HepG2 (cell line): Measurements from ENCODE around the gene DAAM1. TPM values are rescaled to one million over a fixed set of nuclear protein-coding genes. Genes with fewer than 3 reads are reported as not detected.

Experiments used
- ATAC-seq: fragments of 200-7000 bp; cut with Tn5 transposase; 3 replicates; pipeline ENCODE4 v1.9.1; 2020; ENCODE audit warnings: mild to moderate bottlenecking, moderate library complexity
- BruUV-seq: library from RNA; stranded (reverse); fragments of 400-500 nt; replicated peaks from 2 replicates; lab custom pipeline; 2021; lab: Mats Ljungman, UMichigan
- CTCF ChIA-PET: fragments of 300-600 bp; formaldehyde crosslinking; extraction: SDS; loops from one replicate; lab custom pipeline; 2021; ENCODE audit warnings: low total read pairs, inconsistent platforms, low intra/inter-chr PET ratio; lab: Yijun Ruan, JAX
- POLR2A ChIA-PET: fragments of 350-600 bp; sonication (Branson Sonifier 250); formaldehyde crosslinking; loops from one replicate; lab custom pipeline; 2020; ENCODE audit warnings: antibody characterized with exemption, inconsistent platforms; lab: Yijun Ruan, JAX
- DNase-seq: peaks from one replicate; pipeline ENCODE4 v3.0.0-alpha.2; 2015; ENCODE audit warnings: low spot score
- FAIRE-seq: peaks from 3 replicates; lab custom pipeline; 2011; peaks lifted over from hg19 to GRCh38; lab: Jason Lieb, UNC
- H2AFZ ChIP-seq: one replicate; pipeline ENCODE4 v1.6.1; 2011; ENCODE audit warnings: low read length, inconsistent platforms
- H3K27ac ChIP-seq: fragments of 300-600 bp; 3 replicates; pipeline ENCODE4 v1.8.0; 2011; ENCODE audit warnings: mixed run types, mild to moderate bottlenecking, mixed read lengths, low read length, inconsistent platforms; ENCODE audit not compliant: insufficient read depth; ENCODE audit errors: extremely low read length
- H3K27me3 ChIP-seq, 2 experiments: fragments of 200-600 bp in 1 of 2; 2 replicates in 1 of 2; 3 replicates in 1 of 2; pipeline versions ENCODE4 v1.6.0 to v1.8.0; 2011; ENCODE audit warnings: low read length in 2 of 2, mild to moderate bottlenecking in 2 of 2, moderate library complexity in 2 of 2, inconsistent platforms in 1 of 2; ENCODE audit not compliant: insufficient read depth in 2 of 2, control insufficient read depth in 1 of 2
- H3K36me3 ChIP-seq, 2 experiments: fragments of 200-600 bp in 1 of 2; replicated peaks in 1 of 2; 2 replicates in 1 of 2; 3 replicates in 1 of 2; pipeline versions ENCODE4 v1.5.1 to v1.8.0; 2011; ENCODE audit warnings: low read length in 2 of 2, inconsistent platforms in 1 of 2; ENCODE audit not compliant: insufficient read depth in 2 of 2, control insufficient read depth in 1 of 2
- H3K4me1 ChIP-seq: 2 replicates; pipeline ENCODE4 v1.5.1; 2012; ENCODE audit warnings: low read length, inconsistent platforms; ENCODE audit not compliant: insufficient read depth
- H3K4me2 ChIP-seq: 2 replicates; pipeline ENCODE4 v1.6.0; 2011; ENCODE audit warnings: low read depth, low read length, inconsistent platforms
- H3K4me3 ChIP-seq, 3 experiments: fragments of 200-600 bp in 1 of 3; sonication (generic), shearing (Covaris generic) in 1 of 3; replicated peaks in 1 of 3; 2 replicates each; pipeline ENCODE4 v1.5.1; 2011 to 2016; ENCODE audit warnings: low read length in 3 of 3, inconsistent platforms in 2 of 3, low read depth in 2 of 3, mild to moderate bottlenecking in 2 of 3, control low read depth in 1 of 3, mixed read lengths in 1 of 3; ENCODE audit not compliant: insufficient read depth in 1 of 3
- H3K79me2 ChIP-seq: one replicate; pipeline ENCODE4 v1.6.1; 2011; ENCODE audit warnings: low read length, inconsistent platforms; ENCODE audit not compliant: insufficient read depth
- H3K9ac ChIP-seq: 2 replicates; pipeline ENCODE4 v1.6.0; 2011; ENCODE audit warnings: mild to moderate bottlenecking, low read depth, low read length, inconsistent platforms; ENCODE audit not compliant: insufficient read depth
- H3K9me3 ChIP-seq: 2 replicates; pipeline ENCODE4 v1.5.1; 2012; ENCODE audit warnings: mild to moderate bottlenecking, low read length
- H4K20me1 ChIP-seq: 2 replicates; pipeline ENCODE4 v1.6.0; 2011; ENCODE audit warnings: inconsistent platforms, mild to moderate bottlenecking, low read length, moderate library complexity; ENCODE audit not compliant: insufficient read depth
- ARHGAP35 ChIP-seq: sonication (generic); formaldehyde crosslinking; IDR thresholded peaks from 2 replicates; pipeline ENCODE4 v1.9.0; 2022; ENCODE audit warnings: mild to moderate bottlenecking, inconsistent platforms, moderate library complexity, missing genetic modification reagents, borderline replicate concordance
- FOXM1 ChIP-seq: sonication (generic); formaldehyde crosslinking; IDR thresholded peaks from 2 replicates; pipeline ENCODE4 v1.5.0; 2020; ENCODE audit warnings: missing genetic modification reagents
- FOXP4 ChIP-seq: sonication (generic); formaldehyde crosslinking; IDR thresholded peaks from 2 replicates; pipeline ENCODE4 v1.4.0; 2020; ENCODE audit warnings: missing genetic modification reagents
- IRF9 ChIP-seq: sonication (generic); formaldehyde crosslinking; IDR thresholded peaks from 2 replicates; pipeline ENCODE4 v1.8.0; 2022; ENCODE audit warnings: missing genetic modification reagents, mild to moderate bottlenecking, borderline replicate concordance
- MNT ChIP-seq: fragments of 450-650 bp; IDR thresholded peaks from 2 replicates; pipeline ENCODE4 v1.6.1; 2016
- RFX1 ChIP-seq: fragments of 450-650 bp; IDR thresholded peaks from 2 replicates; pipeline ENCODE4 v1.6.1; 2017
- SAFB2 ChIP-seq: sonication (generic); formaldehyde crosslinking; IDR thresholded peaks from 2 replicates; pipeline ENCODE4 v1.5.1; 2020; ENCODE audit warnings: missing genetic modification reagents, low read depth, mild to moderate bottlenecking, borderline replicate concordance
- SNAPC5 ChIP-seq: sonication (generic); formaldehyde crosslinking; IDR thresholded peaks from 2 replicates; pipeline ENCODE4 v1.8.1; 2023; ENCODE audit warnings: mild to moderate bottlenecking, missing genetic modification reagents, borderline replicate concordance
- TGIF2 ChIP-seq: IDR thresholded peaks from 2 replicates; pipeline ENCODE4 v1.6.1; 2016; ENCODE audit warnings: control low read depth, missing compliant biosample characterization
- TIGD3 ChIP-seq: sonication (generic); formaldehyde crosslinking; IDR thresholded peaks from 2 replicates; pipeline ENCODE4 v1.5.1; 2020; ENCODE audit warnings: mild to moderate bottlenecking, missing genetic modification reagents, borderline replicate concordance
- ZFP82 ChIP-seq: sonication (generic); formaldehyde crosslinking; IDR thresholded peaks from 2 replicates; pipeline ENCODE4 v1.5.1; 2020; ENCODE audit warnings: mild to moderate bottlenecking, missing genetic modification reagents, borderline replicate concordance
- ZNF282 ChIP-seq: fragments of 450-650 bp; IDR thresholded peaks from 2 replicates; pipeline ENCODE4 v1.6.1; 2018; ENCODE audit not compliant: partially characterized antibody
- ZNF3 ChIP-seq: IDR thresholded peaks from 2 replicates; pipeline ENCODE4 v1.7.0; 2017; ENCODE audit warnings: inconsistent platforms
- ZNF549 ChIP-seq: sonication (generic); formaldehyde crosslinking; IDR thresholded peaks from 2 replicates; pipeline ENCODE4 v1.5.0; 2020; ENCODE audit warnings: missing genetic modification reagents
- ZNF552 ChIP-seq: sonication (generic); formaldehyde crosslinking; IDR thresholded peaks from 2 replicates; pipeline ENCODE4 v1.9.0; 2022; ENCODE audit warnings: missing genetic modification reagents, mild to moderate bottlenecking, borderline replicate concordance
- ZNF556 ChIP-seq: sonication (generic); formaldehyde crosslinking; IDR thresholded peaks from 2 replicates; pipeline ENCODE4 v1.4.0; 2020; ENCODE audit warnings: mild to moderate bottlenecking, missing genetic modification reagents, borderline replicate concordance
- ZNF572 ChIP-seq: sonication (generic); formaldehyde crosslinking; IDR thresholded peaks from 2 replicates; pipeline ENCODE4 v1.5.1; 2020; ENCODE audit warnings: mild to moderate bottlenecking, missing genetic modification reagents
- ZSCAN31 ChIP-seq: sonication (generic); formaldehyde crosslinking; IDR thresholded peaks from 2 replicates; pipeline ENCODE4 v1.5.0; 2020; ENCODE audit warnings: low read depth, mild to moderate bottlenecking, missing genetic modification reagents
- whole genome bisulfite sequencing: methylation state at CpG from one replicate; pipeline ENCODE4 v1.1.6; 2017; ENCODE audit warnings: low lambda C conversion rate; 5-methylcytosine and 5-hydroxymethylcytosine counted together
- in situ Hi-C: cut with HindIII; loops from 2 replicates; pipeline ENCODE4 v1.10.0; 2017; ENCODE audit warnings: low pct_unique_long_range_greater_than_20kb; ENCODE audit not compliant: extremely low pct_ligation_motif_present
- intact Hi-C: fragments of 100-400 bp; cut with micrococcal nuclease; formaldehyde crosslinking; loops from one replicate; pipeline ENCODE4 v1.10.0; 2022; ENCODE audit not compliant: unreplicated experiment
- polyA plus RNA-seq, 8 experiments: library from polyadenylated mRNA; depleted of rRNA in 3 of 8; stranded (reverse) in 7 of 8; unstranded in 1 of 8; fragments of >200 nt; fragmentation: Illumina TruSeq in 4 of 8; extraction: Trizol in 4 of 8; gene quantifications; 2 replicates each; pipeline versions ENCODE4 v1.2.1 to v1.2.3, GENCODE V29; 2011 to 2016; ENCODE audit warnings: low read depth in 4 of 8, missing spikeins in 1 of 8, mixed read lengths in 1 of 8; ENCODE audit not compliant: insufficient read depth in 1 of 8
- total RNA-seq, 5 experiments: library from RNA; depleted of rRNA; stranded (reverse); fragments of >200 nt; fragmentation: Illumina TruSeq; extraction: Trizol; gene quantifications; 2 replicates each; pipeline ENCODE4 v1.2.3, GENCODE V29; 2016; ENCODE audit warnings: low read depth in 1 of 5

Gene DAAM1
- total and polyA plus RNA-seq, 2 of the 13 experiments (the other 11 are each of a cell fraction or from before 2014, with no cell fraction given), result 10.9 to 24.5 TPM

GRCh38 chr14:59336706-59337105 is 148.2 kb downstream of the DAAM1 start:
- Histone ChIP-seq H2AFZ (no peak overlapping the region), H3K79me2 (no peaks in the 10 kb centered on the region), H3K9ac (no peak overlapping the region), H3K4me3 (no peak overlapping the region), H3K9me3 (no peaks in the 10 kb centered on the region), H3K36me3 (peaks cover 7 to 30% of the 10 kb centered on the region in 2 experiments; a peak in 3 of 5 replicates), H3K4me2 (no peak overlapping the region), H4K20me1 (no peaks in the 10 kb centered on the region), H3K27me3 (no peaks in the 10 kb centered on the region), H3K4me1 (peaks cover 16% of the 10 kb centered on the region), H3K27ac (no peak overlapping the region)
- no peak for DNase-seq
- 99% methylated on average over 3 of the region's 3 CpGs for WGBS
- TF ChIP-seq ZNF549 (CRISPR knock-in tag) (no peak), ZFP82 (CRISPR knock-in tag) (no peak), FOXM1 (CRISPR knock-in tag) (no peak), MNT (no peak), ARHGAP35 (CRISPR knock-in tag) (no peak), FOXP4 (CRISPR knock-in tag) (no peak), RFX1 (no peak), ZSCAN31 (CRISPR knock-in tag) (no peak), ZNF282 (no peak), TGIF2 (CRISPR knock-in tag) (no peak), ZNF552 (CRISPR knock-in tag) (no peak), IRF9 (CRISPR knock-in tag) (no peak), ZNF3 (CRISPR knock-in tag) (no peak), ZNF556 (CRISPR knock-in tag) (no peak), SNAPC5 (CRISPR knock-in tag) (no peak), SAFB2 (CRISPR knock-in tag) (no peak), TIGD3 (CRISPR knock-in tag) (no peak), ZNF572 (no peak)
- ATAC-seq, result no peak
- in situ Hi-C loops (no loop called here), intact Hi-C loops (no loop called here)
- POLR2A ChIA-PET, result no interaction called here
- CTCF ChIA-PET, result no interaction called here
- FAIRE-seq, result no peak
- no TSS peak for BruUV-seq
